HepG2 (cell line): ENCODE measurements around the gene ZNF627. TPM values are rescaled to one million over a fixed set of nuclear protein-coding genes. Genes with fewer than 3 reads are reported as not detected.
A peak's percentile ranks its signal among the peaks of the same experiment; 100 is the strongest.

ENCODE experiments used
- ATAC-seq: fragments of 200-7000 bp; cut with Tn5 transposase; 3 replicates; pipeline ENCODE4 v1.9.1; 2020; ENCODE audit warnings: mild to moderate bottlenecking, moderate library complexity
- BruUV-seq: library from RNA; stranded (reverse); fragments of 400-500 nt; replicated peaks from 2 replicates; lab custom pipeline; 2021; lab: Mats Ljungman, UMichigan
- CTCF ChIA-PET: fragments of 300-600 bp; formaldehyde crosslinking; extraction: SDS; loops from one replicate; lab custom pipeline; 2021; ENCODE audit warnings: low total read pairs, inconsistent platforms, low intra/inter-chr PET ratio; lab: Yijun Ruan, JAX
- POLR2A ChIA-PET: fragments of 350-600 bp; sonication (Branson Sonifier 250); formaldehyde crosslinking; loops from one replicate; lab custom pipeline; 2020; ENCODE audit warnings: antibody characterized with exemption, inconsistent platforms; lab: Yijun Ruan, JAX
- DNase-seq: peaks from one replicate; pipeline ENCODE4 v3.0.0-alpha.2; 2015; ENCODE audit warnings: low spot score
- FAIRE-seq: peaks from 3 replicates; lab custom pipeline; 2011; peaks lifted over from hg19 to GRCh38; lab: Jason Lieb, UNC
- H2AFZ ChIP-seq: one replicate; pipeline ENCODE4 v1.6.1; 2011; ENCODE audit warnings: low read length, inconsistent platforms
- H3K27ac ChIP-seq: fragments of 300-600 bp; 3 replicates; pipeline ENCODE4 v1.8.0; 2011; ENCODE audit warnings: mixed run types, mild to moderate bottlenecking, mixed read lengths, low read length, inconsistent platforms; ENCODE audit not compliant: insufficient read depth; ENCODE audit errors: extremely low read length
- H3K27me3 ChIP-seq, 2 experiments: fragments of 200-600 bp in 1 of 2; 2 replicates in 1 of 2; 3 replicates in 1 of 2; pipeline versions ENCODE4 v1.6.0 to v1.8.0; 2011; ENCODE audit warnings: low read length in 2 of 2, mild to moderate bottlenecking in 2 of 2, moderate library complexity in 2 of 2, inconsistent platforms in 1 of 2; ENCODE audit not compliant: insufficient read depth in 2 of 2, control insufficient read depth in 1 of 2
- H3K36me3 ChIP-seq, 2 experiments: fragments of 200-600 bp in 1 of 2; replicated peaks in 1 of 2; 2 replicates in 1 of 2; 3 replicates in 1 of 2; pipeline versions ENCODE4 v1.5.1 to v1.8.0; 2011; ENCODE audit warnings: low read length in 2 of 2, inconsistent platforms in 1 of 2; ENCODE audit not compliant: insufficient read depth in 2 of 2, control insufficient read depth in 1 of 2
- H3K4me1 ChIP-seq: 2 replicates; pipeline ENCODE4 v1.5.1; 2012; ENCODE audit warnings: low read length, inconsistent platforms; ENCODE audit not compliant: insufficient read depth
- H3K4me2 ChIP-seq: 2 replicates; pipeline ENCODE4 v1.6.0; 2011; ENCODE audit warnings: low read depth, low read length, inconsistent platforms
- H3K4me3 ChIP-seq, 3 experiments: fragments of 200-600 bp in 1 of 3; sonication (generic), shearing (Covaris generic) in 1 of 3; replicated peaks in 1 of 3; 2 replicates each; pipeline ENCODE4 v1.5.1; 2011 to 2016; ENCODE audit warnings: low read length in 3 of 3, inconsistent platforms in 2 of 3, low read depth in 2 of 3, mild to moderate bottlenecking in 2 of 3, control low read depth in 1 of 3, mixed read lengths in 1 of 3; ENCODE audit not compliant: insufficient read depth in 1 of 3
- H3K79me2 ChIP-seq: one replicate; pipeline ENCODE4 v1.6.1; 2011; ENCODE audit warnings: low read length, inconsistent platforms; ENCODE audit not compliant: insufficient read depth
- H3K9ac ChIP-seq: 2 replicates; pipeline ENCODE4 v1.6.0; 2011; ENCODE audit warnings: mild to moderate bottlenecking, low read depth, low read length, inconsistent platforms; ENCODE audit not compliant: insufficient read depth
- H3K9me3 ChIP-seq: 2 replicates; pipeline ENCODE4 v1.5.1; 2012; ENCODE audit warnings: mild to moderate bottlenecking, low read length
- H4K20me1 ChIP-seq: 2 replicates; pipeline ENCODE4 v1.6.0; 2011; ENCODE audit warnings: inconsistent platforms, mild to moderate bottlenecking, low read length, moderate library complexity; ENCODE audit not compliant: insufficient read depth
- ATF1 ChIP-seq: IDR thresholded peaks from 2 replicates; pipeline ENCODE4 v1.6.1; 2016; ENCODE audit warnings: mild to moderate bottlenecking, control low read depth
- ATF7 ChIP-seq, 2 experiments: fragments of 450-650 bp in 1 of 2; sonication (generic) in 1 of 2; formaldehyde crosslinking in 1 of 2; IDR thresholded peaks; 2 replicates each; pipeline versions ENCODE4 v1.4.0 to v1.6.1; 2016 to 2020; ENCODE audit warnings: antibody characterized with exemption in 1 of 2, mild to moderate bottlenecking in 1 of 2, missing genetic modification reagents in 1 of 2
- NRL ChIP-seq: sonication (generic); formaldehyde crosslinking; IDR thresholded peaks from 2 replicates; pipeline ENCODE4 v1.5.0; 2020; ENCODE audit warnings: missing genetic modification reagents, mild to moderate bottlenecking, moderate library complexity, borderline replicate concordance
- PCBP1 ChIP-seq: fragments of 200-400 bp; formaldehyde crosslinking; IDR thresholded peaks from 2 replicates; pipeline ENCODE4 v1.6.1; 2017; ENCODE audit warnings: mild to moderate bottlenecking, low read depth, low read length, borderline replicate concordance
- SAP130 ChIP-seq: IDR thresholded peaks from 2 replicates; pipeline ENCODE4 v1.6.1; 2016; ENCODE audit warnings: low read depth
- SMC3 ChIP-seq: IDR thresholded peaks from 2 replicates; pipeline ENCODE4 v1.6.1; 2011; ENCODE audit warnings: low read length, improper control_type of control experiment
- ZNF224 ChIP-seq: sonication (generic); formaldehyde crosslinking; IDR thresholded peaks from 2 replicates; pipeline ENCODE4 v1.5.0; 2020; ENCODE audit warnings: mild to moderate bottlenecking, missing genetic modification reagents
- ZNF230 ChIP-seq: sonication (generic); formaldehyde crosslinking; IDR thresholded peaks from 2 replicates; pipeline ENCODE4 v1.4.0; 2020; ENCODE audit warnings: mild to moderate bottlenecking, missing genetic modification reagents
- ZNF350 ChIP-seq: sonication (generic); formaldehyde crosslinking; IDR thresholded peaks from 2 replicates; pipeline ENCODE4 v1.4.0; 2020; ENCODE audit warnings: mild to moderate bottlenecking, low read depth, missing genetic modification reagents, borderline replicate concordance
- WGBS: methylation state at CpG from one replicate; pipeline ENCODE4 v1.1.6; 2017; ENCODE audit warnings: low lambda C conversion rate; 5-methylcytosine and 5-hydroxymethylcytosine counted together
- in situ Hi-C: cut with HindIII; loops from 2 replicates; pipeline ENCODE4 v1.10.0; 2017; ENCODE audit warnings: low pct_unique_long_range_greater_than_20kb; ENCODE audit not compliant: extremely low pct_ligation_motif_present
- intact Hi-C: fragments of 100-400 bp; cut with micrococcal nuclease; formaldehyde crosslinking; loops from one replicate; pipeline ENCODE4 v1.10.0; 2022; ENCODE audit not compliant: unreplicated experiment
- polyA plus RNA-seq, 8 experiments: library from polyadenylated mRNA; depleted of rRNA in 3 of 8; stranded (reverse) in 7 of 8; unstranded in 1 of 8; fragments of >200 nt; fragmentation: Illumina TruSeq in 4 of 8; extraction: Trizol in 4 of 8; gene quantifications; 2 replicates each; pipeline versions ENCODE4 v1.2.1 to v1.2.3, GENCODE V29; 2011 to 2016; ENCODE audit warnings: low read depth in 4 of 8, missing spikeins in 1 of 8, mixed read lengths in 1 of 8; ENCODE audit not compliant: insufficient read depth in 1 of 8
- total RNA-seq, 5 experiments: library from RNA; depleted of rRNA; stranded (reverse); fragments of >200 nt; fragmentation: Illumina TruSeq; extraction: Trizol; gene quantifications; 2 replicates each; pipeline ENCODE4 v1.2.3, GENCODE V29; 2016; ENCODE audit warnings: low read depth in 1 of 5
- TF ChIP-seq, protein P1 (sequence below): IDR thresholded peaks from 2 replicates; pipeline ENCODE4 v1.6.1; 2016; ENCODE audit warnings: mild to moderate bottlenecking
- TF ChIP-seq, protein P2 (sequence below), 2 experiments: sonication (generic) in 1 of 2; formaldehyde crosslinking in 1 of 2; IDR thresholded peaks; 2 replicates each; pipeline versions ENCODE4 v1.4.0 to v1.6.1; 2018 to 2020; ENCODE audit warnings: missing genetic modification reagents in 2 of 2, borderline replicate concordance in 1 of 2, low read depth in 1 of 2, mild to moderate bottlenecking in 1 of 2, missing biosample characterization in 1 of 2

Gene ZNF627
- total and polyA plus RNA-seq, 2 of the 13 experiments (the other 11 are each of a cell fraction or from before 2014, with no cell fraction given) = 4.2 to 12.7 TPM

DNA sequence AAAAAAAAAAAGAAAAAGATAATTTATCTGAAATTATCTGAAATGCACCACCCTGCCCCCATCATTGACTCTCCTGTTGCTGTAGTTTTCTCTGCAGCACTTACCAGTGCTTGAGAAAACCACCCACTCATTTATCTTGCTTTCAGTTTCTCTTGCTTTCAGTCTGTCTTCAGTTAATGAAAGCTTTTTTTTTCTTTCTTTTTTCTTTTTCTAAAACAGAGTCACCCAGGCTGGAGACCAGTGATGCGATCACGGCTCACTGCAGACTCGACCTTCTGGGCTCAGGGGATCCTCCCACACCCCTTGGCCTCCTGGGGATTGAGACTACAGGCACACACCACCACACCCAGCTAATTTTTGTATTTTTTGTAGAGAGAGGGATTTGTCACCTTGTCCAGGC lies 15.5 kb upstream of the ZNF627 start (continued):
- no peak for TF ChIP-seq ZNF224 (CRISPR knock-in tag)

DNA sequence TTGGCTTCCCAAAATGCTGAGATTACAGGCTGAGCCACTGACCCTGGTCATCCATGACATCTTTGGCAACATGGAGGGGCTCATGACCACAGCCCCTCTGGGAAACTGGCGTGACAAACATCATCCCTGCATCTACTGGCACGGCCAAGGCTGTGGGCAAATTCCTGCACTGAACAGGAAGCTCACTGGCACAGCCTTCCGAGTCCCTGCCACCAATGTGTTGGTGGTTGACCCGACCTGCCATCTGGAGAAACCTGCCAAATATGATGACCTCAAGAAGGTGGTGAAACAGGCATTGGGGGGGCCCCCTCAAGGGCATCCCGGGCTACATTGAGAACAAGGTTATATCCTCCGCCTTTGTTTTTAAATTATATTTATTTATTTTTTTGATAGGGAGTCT lies 11.0 kb upstream of the ZNF627 start:
- Histone ChIP-seq H4K20me1 (no peaks in the 10 kb centered on the region), H3K27me3 (no peaks in the 10 kb centered on the region), H3K9me3 (no peaks in the 10 kb centered on the region), H3K4me2 (no peak overlapping the region), H3K4me3 (no peak overlapping the region), H3K9ac (no peak overlapping the region), H3K36me3 (no peaks in the 10 kb centered on the region), H3K4me1 (0 out of 2 replicates have a peak, but pooled peaks cover 10% of the 10 kb centered on the region), H2AFZ (no peak overlapping the region), H3K79me2 (no peaks in the 10 kb centered on the region), H3K27ac (no peak overlapping the region)
- no TSS peak for BruUV-seq
- DNase-seq (no peak), ATAC-seq (no peak), FAIRE-seq (no peak)
- in situ Hi-C loops = no loop called here
- CTCF ChIA-PET = no interaction called here
- TF ChIP-seq, protein P1, sequence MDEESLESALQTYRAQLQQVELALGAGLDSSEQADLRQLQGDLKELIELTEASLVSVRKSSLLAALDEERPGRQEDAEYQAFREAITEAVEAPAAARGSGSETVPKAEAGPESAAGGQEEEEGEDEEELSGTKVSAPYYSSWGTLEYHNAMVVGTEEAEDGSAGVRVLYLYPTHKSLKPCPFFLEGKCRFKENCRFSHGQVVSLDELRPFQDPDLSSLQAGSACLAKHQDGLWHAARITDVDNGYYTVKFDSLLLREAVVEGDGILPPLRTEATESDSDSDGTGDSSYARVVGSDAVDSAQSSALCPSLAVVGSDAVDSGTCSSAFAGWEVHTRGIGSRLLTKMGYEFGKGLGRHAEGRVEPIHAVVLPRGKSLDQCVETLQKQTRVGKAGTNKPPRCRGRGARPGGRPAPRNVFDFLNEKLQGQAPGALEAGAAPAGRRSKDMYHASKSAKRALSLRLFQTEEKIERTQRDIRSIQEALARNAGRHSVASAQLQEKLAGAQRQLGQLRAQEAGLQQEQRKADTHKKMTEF = no peak
- WGBS = 63% methylated on average over 5 of the region's 6 CpGs
- intact Hi-C loops = loop anchor here (2.0 to 5.0 kb wide), 2 partner anchors 50 to 89 kb away; no protein-coding TSS in a partner anchor
- POLR2A ChIA-PET = interaction anchor here (0.5 kb wide), 1 partner anchor 80 kb away, joined by 4 read pairs; no protein-coding TSS in a partner anchor

DNA sequence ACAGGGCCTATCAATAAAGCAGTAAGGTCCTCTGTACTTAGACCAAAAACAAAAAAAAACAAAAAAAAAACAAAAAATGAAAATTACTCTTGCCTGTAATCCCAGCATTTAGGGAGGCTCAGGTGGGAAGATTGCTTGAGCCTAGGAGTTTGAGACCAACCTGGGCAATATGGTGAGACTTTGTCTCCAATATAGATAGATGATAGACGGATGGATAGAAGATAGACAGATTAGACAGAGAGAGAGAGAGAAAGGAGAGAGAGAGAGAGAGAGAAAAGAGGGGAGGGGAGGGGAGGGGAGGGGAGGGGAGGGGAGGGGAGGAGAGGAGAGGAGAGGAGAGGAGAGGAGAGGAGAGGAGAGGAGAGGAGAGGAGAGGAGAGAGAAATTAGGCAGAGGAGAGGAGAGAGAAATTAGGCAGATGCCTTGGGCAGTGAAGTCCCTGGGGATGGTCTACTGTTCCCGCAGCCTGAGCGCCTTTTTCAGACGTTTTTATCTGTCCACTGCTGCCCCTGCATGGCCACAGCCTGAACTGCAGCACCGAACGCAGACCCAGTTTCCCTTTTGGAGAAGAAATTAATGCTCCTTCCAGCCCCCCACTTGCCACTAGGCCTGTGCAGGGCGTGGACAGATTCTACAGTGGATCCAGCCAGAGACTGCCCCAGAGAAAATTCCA lies 9.8 kb upstream of the ZNF627 start:
- H3K4me2 ChIP-seq = peak overlapping the region; percentile 99
- intact Hi-C loops = loop anchor here (1.0 to 5.0 kb wide), 3 partner anchors 27 to 90 kb away; no protein-coding TSS in a partner anchor
- CTCF ChIA-PET = interaction anchor here (0.7 to 1.6 kb wide), 6 partner anchors 27 to 299 kb away, joined by 3 to 13 read pairs (median 4); no protein-coding TSS in a partner anchor
- TF ChIP-seq SAP130 (peak; percentile 23; the same call in 1 of the 2 replicates), ZNF230 (CRISPR knock-in tag) (no peak), NRL (CRISPR knock-in tag) (no peak), ATF1 (CRISPR knock-in tag) (no peak), PCBP1 (peak; percentile 96), ATF7 (IDR thresholded peaks at IDR 0.05) (no peak), ATF7 (CRISPR knock-in tag; IDR thresholded peaks at IDR 0.05) (no peak), ZNF350 (CRISPR knock-in tag) (0 out of 2 replicates have a peak, but pooled peaks have one; percentile 19), SMC3 (peak; percentile 70)
- TF ChIP-seq, protein P2, sequence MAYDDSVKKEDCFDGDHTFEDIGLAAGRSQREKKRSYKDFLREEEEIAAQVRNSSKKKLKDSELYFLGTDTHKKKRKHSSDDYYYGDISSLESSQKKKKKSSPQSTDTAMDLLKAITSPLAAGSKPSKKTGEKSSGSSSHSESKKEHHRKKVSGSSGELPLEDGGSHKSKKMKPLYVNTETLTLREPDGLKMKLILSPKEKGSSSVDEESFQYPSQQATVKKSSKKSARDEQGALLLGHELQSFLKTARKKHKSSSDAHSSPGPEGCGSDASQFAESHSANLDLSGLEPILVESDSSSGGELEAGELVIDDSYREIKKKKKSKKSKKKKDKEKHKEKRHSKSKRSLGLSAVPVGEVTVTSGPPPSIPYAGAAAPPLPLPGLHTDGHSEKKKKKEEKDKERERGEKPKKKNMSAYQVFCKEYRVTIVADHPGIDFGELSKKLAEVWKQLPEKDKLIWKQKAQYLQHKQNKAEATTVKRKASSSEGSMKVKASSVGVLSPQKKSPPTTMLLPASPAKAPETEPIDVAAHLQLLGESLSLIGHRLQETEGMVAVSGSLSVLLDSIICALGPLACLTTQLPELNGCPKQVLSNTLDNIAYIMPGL (CRISPR knock-in tag; IDR thresholded peaks at IDR 0.05; ENCODE audit: borderline replicate concordance in 1 of 2, low read depth in 1 of 2) = 0 out of 4 replicates have a peak, but pooled peaks of 1 of the 2 experiments have one; percentile 46

More for the DNA sequence above, 9.8 kb upstream of the ZNF627 start:
- BruUV-seq = no TSS peak
- ATAC-seq = peak; percentile 90
- Histone ChIP-seq H4K20me1 (no peaks in the 10 kb centered on the region), H2AFZ (peak overlapping the region; percentile 87), H3K4me3 (peak overlapping the region; percentile 37 to 66 (median 41); a peak in 5 of 6 replicates), H3K4me1 (0 out of 2 replicates have a peak, but pooled peaks cover 10% of the 10 kb centered on the region), H3K27me3 (no peaks in the 10 kb centered on the region), H3K9ac (peak overlapping the region; percentile 49), H3K79me2 (no peaks in the 10 kb centered on the region), H3K27ac (no peak overlapping the region), H3K36me3 (no peaks in the 10 kb centered on the region), H3K9me3 (no peaks in the 10 kb centered on the region)
- in situ Hi-C loops = no loop called here
- 6% methylated on average over 7 of the region's 7 CpGs for WGBS
- POLR2A ChIA-PET = no interaction called here
- DNase-seq = peak; percentile 47
- peak; percentile 77 for FAIRE-seq
